ENCODE results near the gene ADCY3. TPM values are rescaled to one million over a fixed set of nuclear protein-coding genes. Genes with fewer than 3 reads are reported as not detected.

Gene ADCY3
- total RNA-seq: 54.8 and 56.3 TPM in 2 replicates

GRCh38 chr2:24920098-24920808 is at the start of gene ADCY3:
Gene ADCY3 (minus strand): TSS chr2:24920237. CDS start chr2:24918987, 1,250 bp downstream.

GRCh38 chr2:24792874-24793760 is 126.9 kb downstream of the ADCY3 start, which contains the start of the genes CENPO and PTRHD1:
Gene CENPO (plus strand): TSS chr2:24793425. CDS start chr2:24793920, 495 bp downstream.
Gene PTRHD1 (minus strand): TSS chr2:24793391. CDS start chr2:24793377, 14 bp downstream.

Small RNAs within 50 kb of the gene (small RNA-seq; reads per million reads assigned to genes)
- not detected for gene AC013267.1
- 0.16 reads per million for gene RF00016

Other genes starting within 250 kb of the ADCY3 start
- gene PTRHD1, start 126.8 kb downstream of the ADCY3 start, total RNA-seq: 15.5 and 17.7 TPM in 2 replicates
- 8.6 and 13.3 TPM in 2 replicates for gene CENPO, start 126.8 kb downstream of the ADCY3 start, total RNA-seq
- 3.9 and 7.0 TPM in 2 replicates for gene DNAJC27, start 51.7 kb upstream of the ADCY3 start, total RNA-seq
- 0.16 and 0.49 TPM in 2 replicates for gene EFR3B, start 121.8 kb upstream of the ADCY3 start, total RNA-seq
- 0.65 TPM in 1 of 2 replicates, not detected in the other for gene POMC, start 248.3 kb upstream of the ADCY3 start, total RNA-seq

All from hair follicle dermal papilla cell (primary cell).